Neuronal stem cell (in vitro differentiated cells): ENCODE measurements around the gene ZDHHC6. TPM values are rescaled to one million over a fixed set of nuclear protein-coding genes. Genes with fewer than 3 reads are reported as not detected.

ENCODE experiments used
- DNase-seq: peaks from one replicate; pipeline ENCODE4 v3.0.0-alpha.2; 2013; ENCODE audit warnings: low spot score
- H2AFZ ChIP-seq: one replicate; pipeline ENCODE4 v1.6.1; 2013; ENCODE audit warnings: mild to moderate bottlenecking, low read length, inconsistent platforms
- H2AK5ac ChIP-seq: 2 replicates; pipeline ENCODE4 v1.6.1; 2013; ENCODE audit warnings: low read depth, mild to moderate bottlenecking, inconsistent platforms, low read length, moderate library complexity, mixed read lengths
- H2BK120ac ChIP-seq: 2 replicates; pipeline ENCODE4 v1.6.1; 2013; ENCODE audit warnings: low read depth, mild to moderate bottlenecking, inconsistent platforms, low read length, moderate library complexity, mixed read lengths
- H2BK12ac ChIP-seq: one replicate; pipeline ENCODE4 v1.6.1; 2013; ENCODE audit warnings: low read length, inconsistent platforms
- H2BK15ac ChIP-seq: 2 replicates; pipeline ENCODE4 v1.6.1; 2013; ENCODE audit warnings: mild to moderate bottlenecking, low read length, inconsistent platforms, mixed read lengths
- H2BK5ac ChIP-seq: one replicate; pipeline ENCODE4 v1.6.1; 2013; ENCODE audit warnings: inconsistent platforms, mild to moderate bottlenecking, low read length, moderate library complexity
- H3K14ac ChIP-seq: one replicate; pipeline ENCODE4 v1.6.1; 2013; ENCODE audit warnings: low read length, inconsistent platforms
- H3K18ac ChIP-seq: 2 replicates; pipeline ENCODE4 v1.6.1; 2013; ENCODE audit warnings: low read length, inconsistent platforms
- H3K23ac ChIP-seq: 2 replicates; pipeline ENCODE4 v1.6.1; 2013; ENCODE audit warnings: low read depth, mild to moderate bottlenecking, mixed read lengths, low read length, inconsistent platforms; ENCODE audit not compliant: poor library complexity
- H3K27ac ChIP-seq: replicated peaks from 3 replicates; pipeline ENCODE4 v1.5.1; 2013; ENCODE audit warnings: low read length, inconsistent platforms
- H3K27me3 ChIP-seq, 3 experiments: 2 replicates each; pipeline ENCODE4 v1.6.1; 2013; ENCODE audit warnings: low read length in 3 of 3, mild to moderate bottlenecking in 2 of 3, inconsistent platforms in 1 of 3, low read depth in 1 of 3, mixed read lengths in 1 of 3, moderate library complexity in 1 of 3; ENCODE audit not compliant: control insufficient read depth in 3 of 3, insufficient read depth in 3 of 3
- H3K36me3 ChIP-seq, 2 donors: replicated peaks in 1 of 2; 2 replicates each; pipeline ENCODE4 v1.6.1; 2013; ENCODE audit warnings: low read length in 2 of 2; ENCODE audit not compliant: control insufficient read depth in 2 of 2, insufficient read depth in 2 of 2
- H3K4ac ChIP-seq: 2 replicates; pipeline ENCODE4 v1.6.1; 2013; ENCODE audit warnings: inconsistent platforms, mild to moderate bottlenecking, low read length, moderate library complexity
- H3K4me1 ChIP-seq, 2 donors: 1 replicate in 1 of 2; 2 replicates in 1 of 2; pipeline ENCODE4 v1.6.1; 2013; ENCODE audit warnings: low read length in 2 of 2, low read depth in 1 of 2; ENCODE audit not compliant: control insufficient read depth in 2 of 2, insufficient read depth in 1 of 2
- H3K4me2 ChIP-seq: one replicate; pipeline ENCODE4 v1.6.1; 2013; ENCODE audit warnings: mild to moderate bottlenecking, low read length, inconsistent platforms; ENCODE audit not compliant: insufficient read depth, poor library complexity, severe bottlenecking
- H3K4me3 ChIP-seq, 2 donors: 2 replicates each; pipeline ENCODE4 v1.5.1; 2013; ENCODE audit warnings: low read length in 2 of 2, mild to moderate bottlenecking in 2 of 2, inconsistent platforms in 1 of 2, moderate library complexity in 1 of 2
- H3K79me1 ChIP-seq: one replicate; pipeline ENCODE4 v1.6.1; 2013; ENCODE audit warnings: low read depth, mild to moderate bottlenecking, inconsistent platforms, low read length, moderate library complexity
- H3K9ac ChIP-seq: one replicate; pipeline ENCODE4 v1.6.1; 2013; ENCODE audit warnings: mild to moderate bottlenecking, low read depth, low read length, inconsistent platforms; ENCODE audit not compliant: poor library complexity
- H3K9me3 ChIP-seq, 2 donors: replicated peaks in 1 of 2; 2 replicates each; pipeline versions ENCODE3 to v1.6.1; 2013; ENCODE audit warnings: low read length in 2 of 2, mild to moderate bottlenecking in 2 of 2, inconsistent platforms in 1 of 2, low read depth in 1 of 2, mixed read lengths in 1 of 2, moderate library complexity in 1 of 2; ENCODE audit not compliant: control insufficient read depth in 2 of 2, insufficient read depth in 1 of 2
- H4K8ac ChIP-seq: one replicate; pipeline ENCODE4 v1.6.1; 2013; ENCODE audit warnings: low read depth, mild to moderate bottlenecking, inconsistent platforms, low read length, moderate library complexity
- H4K91ac ChIP-seq: one replicate; pipeline ENCODE4 v1.6.1; 2013; ENCODE audit warnings: low read length, low read depth, mild to moderate bottlenecking, inconsistent platforms; ENCODE audit not compliant: poor library complexity
- WGBS, 2 donors: extraction: QIAGEN DNeasy Blood & Tissue Kit; methylation state at CpG; one replicate each; pipeline ENCODE4 v1.1.7; 2013; ENCODE audit warnings: missing lambda C conversion rate in 2 of 2, mixed read lengths in 1 of 2; ENCODE audit not compliant: insufficient read length in 2 of 2, insufficient replicate concordance in 1 of 2; ENCODE audit errors: extremely low coverage in 2 of 2; 5-methylcytosine and 5-hydroxymethylcytosine counted together
- polyA plus RNA-seq, 2 experiments: library from polyadenylated mRNA; stranded (reverse); fragments of 200-250 nt; gene quantifications; one replicate each; pipeline ENCODE4 v1.2.3, GENCODE V29; 2013

The ZDHHC6 gene
- 16.0 TPM for polyA plus RNA-seq (2013, experiment 1 of 2)
- 17.0 TPM for polyA plus RNA-seq (2013, experiment 2 of 2)

GRCh38 chr10:112446855-112447619 is at the start of gene ZDHHC6, which contains the start of gene VTI1A:
Gene ZDHHC6 (minus strand): TSS chr10:112446914. CDS start chr10:112445436, 1,478 bp downstream.
Gene VTI1A (plus strand): TSS chr10:112447215. CDS start chr10:112447374, 159 bp downstream.
- Histone ChIP-seq H2BK12ac (no peak within 1 kb of the TSS), H3K4ac (no peak within 1 kb of the TSS), H2AFZ (peak within 1 kb of the TSS; percentile 96), H3K4me1 (peaks cover 2 to 3% of the 10 kb centered on the region in 2 donors), H3K23ac (peak within 1 kb of the TSS; percentile 34), H3K4me2 (peak within 1 kb of the TSS; percentile 87), H3K9me3 (no peaks in the 10 kb centered on the region), H3K9ac (peak within 1 kb of the TSS; percentile 92), H2AK5ac (no peak within 1 kb of the TSS), H3K79me1 (peaks cover 3% of the 10 kb centered on the region), H2BK5ac (no peak within 1 kb of the TSS), H3K4me3 (peak within 1 kb of the TSS; percentile 71 to 95), H3K36me3 (peaks cover 6 to 56% of the 10 kb centered on the region in 2 donors), H3K27ac (peak within 1 kb of the TSS; percentile 15), H3K18ac (peak within 1 kb of the TSS; percentile 25), H3K14ac (no peak within 1 kb of the TSS), H4K91ac (no peak within 1 kb of the TSS), H4K8ac (peak within 1 kb of the TSS; percentile 73), H2BK15ac (no peak within 1 kb of the TSS), H3K27me3 (no peaks in the 10 kb centered on the region), H2BK120ac (no peak within 1 kb of the TSS)
- DNase-seq = peak; percentile 83
- WGBS, 2 donors = no CpG with 5 or more reads among the region's 59 CpGs

- no peak overlapping the region for H3K4me2 ChIP-seq
- H2BK120ac ChIP-seq = no peak overlapping the region
- H3K27ac ChIP-seq = no peak overlapping the region
- H3K9ac ChIP-seq = no peak overlapping the region
- no peak overlapping the region for H3K14ac ChIP-seq
- H3K4me3 ChIP-seq = no peak overlapping the region
- no peaks in the 10 kb centered on the region for H3K9me3 ChIP-seq
- H2BK15ac ChIP-seq = no peak overlapping the region
- H2AK5ac ChIP-seq = no peak overlapping the region
- no peak for DNase-seq
- H4K91ac ChIP-seq = no peak overlapping the region
- H3K27me3 ChIP-seq = no peaks in the 10 kb centered on the region
- no peak overlapping the region for H3K4ac ChIP-seq
- no peak overlapping the region for H3K23ac ChIP-seq
- no peak overlapping the region for H2AFZ ChIP-seq
- H3K18ac ChIP-seq = no peak overlapping the region
- no peaks in the 10 kb centered on the region for H3K79me1 ChIP-seq
- H3K4me1 ChIP-seq = no peaks in the 10 kb centered on the region
- WGBS, 2 donors = no CpG with 5 or more reads among the region's 6 CpGs
- no peaks in the 10 kb centered on the region for H3K36me3 ChIP-seq
- no peak overlapping the region for H4K8ac ChIP-seq
- no peak overlapping the region for H2BK5ac ChIP-seq
- no peak overlapping the region for H2BK12ac ChIP-seq
Measured at GRCh38 chr10:112492736-112493135, 46.0 kb upstream of the ZDHHC6 start.

GRCh38 chr10:112491144-112491543 is 44.4 kb upstream of the ZDHHC6 start:
- H3K4me1 ChIP-seq = no peaks in the 10 kb centered on the region
- H2BK12ac ChIP-seq = no peak overlapping the region
- H2AK5ac ChIP-seq = no peak overlapping the region
- no peak overlapping the region for H4K8ac ChIP-seq
- no peak overlapping the region for H3K14ac ChIP-seq
- H3K79me1 ChIP-seq = no peaks in the 10 kb centered on the region
- H2BK15ac ChIP-seq = no peak overlapping the region
- H3K23ac ChIP-seq = no peak overlapping the region
- H2BK120ac ChIP-seq = no peak overlapping the region
- H3K4me3 ChIP-seq = no peak overlapping the region
- H3K36me3 ChIP-seq = no peaks in the 10 kb centered on the region
- H3K4me2 ChIP-seq = no peak overlapping the region
- no peak for DNase-seq
- no peak overlapping the region for H2BK5ac ChIP-seq
- no peak overlapping the region for H3K27ac ChIP-seq
- no peak overlapping the region for H2AFZ ChIP-seq
- no peaks in the 10 kb centered on the region for H3K27me3 ChIP-seq
- no peak overlapping the region for H3K4ac ChIP-seq
- no peaks in the 10 kb centered on the region for H3K9me3 ChIP-seq
- no peak overlapping the region for H4K91ac ChIP-seq
- H3K18ac ChIP-seq = no peak overlapping the region
- H3K9ac ChIP-seq = no peak overlapping the region

- no peak overlapping the region for H3K18ac ChIP-seq
- H3K36me3 ChIP-seq = no peaks in the 10 kb centered on the region
- no peak overlapping the region for H2BK5ac ChIP-seq
- H3K9me3 ChIP-seq = no peaks in the 10 kb centered on the region
- WGBS, 2 donors = no CpG with 5 or more reads among the region's 2 CpGs
- H2BK15ac ChIP-seq = no peak overlapping the region
- DNase-seq = no peak
- H3K4me2 ChIP-seq = no peak overlapping the region
- H2AK5ac ChIP-seq = no peak overlapping the region
- H3K4ac ChIP-seq = no peak overlapping the region
- H3K27me3 ChIP-seq = no peaks in the 10 kb centered on the region
- H3K27ac ChIP-seq = no peak overlapping the region
- H2AFZ ChIP-seq = no peak overlapping the region
- H4K91ac ChIP-seq = no peak overlapping the region
- no peak overlapping the region for H3K4me3 ChIP-seq
- H3K4me1 ChIP-seq = no peaks in the 10 kb centered on the region
- no peak overlapping the region for H2BK120ac ChIP-seq
- H3K14ac ChIP-seq = no peak overlapping the region
- no peaks in the 10 kb centered on the region for H3K79me1 ChIP-seq
- H2BK12ac ChIP-seq = no peak overlapping the region
- no peak overlapping the region for H3K23ac ChIP-seq
- H4K8ac ChIP-seq = no peak overlapping the region
- H3K9ac ChIP-seq = no peak overlapping the region
Measured at GRCh38 chr10:112490545-112490944, 43.8 kb upstream of the ZDHHC6 start.
